Astrocyte (in vitro differentiated cells and primary cell): ENCODE results near the gene VSTM5. TPM values are rescaled to one million over a fixed set of nuclear protein-coding genes. Genes with fewer than 3 reads are reported as not detected.

Experiments
- DNase-seq: peaks from one replicate; pipeline ENCODE4 v3.0.0-alpha.2; 2010; ENCODE audit warnings: low read depth
- FAIRE-seq: peaks from 2 replicates; lab custom pipeline; 2011; peaks lifted over from hg19 to GRCh38; lab: Jason Lieb, UNC
- H2AFZ ChIP-seq: 2 replicates; pipeline ENCODE4 v1.6.0; 2012; ENCODE audit warnings: low read depth, low read length, inconsistent platforms
- H3K27ac ChIP-seq: 2 replicates; pipeline ENCODE4 v1.5.1; 2011; ENCODE audit warnings: low read depth, low read length, inconsistent platforms
- H3K27me3 ChIP-seq: 2 replicates; pipeline ENCODE4 v1.6.0; 2011; ENCODE audit warnings: low read length, inconsistent platforms; ENCODE audit not compliant: insufficient read depth
- H3K36me3 ChIP-seq: 2 replicates; pipeline ENCODE4 v1.5.1; 2011; ENCODE audit warnings: low read length, inconsistent platforms; ENCODE audit not compliant: insufficient read depth
- H3K4me1 ChIP-seq: 2 replicates; pipeline ENCODE4 v1.5.1; 2011; ENCODE audit warnings: low read length, inconsistent platforms; ENCODE audit not compliant: insufficient read depth
- H3K4me2 ChIP-seq: 2 replicates; pipeline ENCODE4 v1.6.0; 2012; ENCODE audit warnings: low read length, inconsistent platforms
- H3K4me3 ChIP-seq: 2 replicates; pipeline ENCODE4 v1.5.1; 2011; ENCODE audit warnings: low read depth, mild to moderate bottlenecking, low read length, inconsistent platforms; ENCODE audit not compliant: insufficient read depth
- H3K79me2 ChIP-seq: 2 replicates; pipeline ENCODE4 v1.6.0; 2012; ENCODE audit warnings: mild to moderate bottlenecking, low read length, inconsistent platforms; ENCODE audit not compliant: insufficient read depth
- H3K9ac ChIP-seq: 2 replicates; pipeline ENCODE4 v1.6.0; 2012; ENCODE audit warnings: mild to moderate bottlenecking, low read length, inconsistent platforms
- H3K9me3 ChIP-seq: 2 replicates; pipeline ENCODE4 v1.5.1; 2012; ENCODE audit warnings: low read depth, mild to moderate bottlenecking, low read length, inconsistent platforms; ENCODE audit not compliant: insufficient read depth
- H4K20me1 ChIP-seq: 2 replicates; pipeline ENCODE4 v1.6.0; 2012; ENCODE audit warnings: low read length, inconsistent platforms; ENCODE audit not compliant: insufficient read depth
- H3K27ac Mint-ChIP-seq: one replicate; pipeline ENCODE4 v1.8.0; 2021; ENCODE audit warnings: mild to moderate bottlenecking, mixed read lengths; ENCODE audit not compliant: unreplicated experiment
- H3K27me3 Mint-ChIP-seq: one replicate; pipeline ENCODE4 v1.8.0; 2021; ENCODE audit warnings: low read depth, mixed read lengths; ENCODE audit not compliant: unreplicated experiment
- H3K36me3 Mint-ChIP-seq: one replicate; pipeline ENCODE4 v1.8.0; 2021; ENCODE audit warnings: low read depth, mixed read lengths; ENCODE audit not compliant: unreplicated experiment
- H3K4me1 Mint-ChIP-seq: one replicate; pipeline ENCODE4 v1.8.0; 2021; ENCODE audit warnings: low read depth, mixed read lengths; ENCODE audit not compliant: unreplicated experiment
- H3K4me3 Mint-ChIP-seq: one replicate; pipeline ENCODE4 v1.8.0; 2021; ENCODE audit warnings: mild to moderate bottlenecking, moderate library complexity, mixed read lengths; ENCODE audit not compliant: unreplicated experiment
- H3K9me3 Mint-ChIP-seq: one replicate; pipeline ENCODE4 v1.8.0; 2021; ENCODE audit warnings: mild to moderate bottlenecking, mixed read lengths; ENCODE audit not compliant: unreplicated experiment
- CTCF ChIP-seq: IDR thresholded peaks from 2 replicates; pipeline ENCODE4 v1.5.1; 2011; ENCODE audit warnings: low read depth, mild to moderate bottlenecking, inconsistent platforms, low read length, moderate library complexity; ENCODE audit not compliant: insufficient read depth
- EZH2 ChIP-seq: IDR thresholded peaks from 2 replicates; pipeline ENCODE4 v1.6.1; 2012; ENCODE audit warnings: mild to moderate bottlenecking, low read length, inconsistent platforms; ENCODE audit not compliant: insufficient read depth
- total RNA-seq: library from RNA; stranded (reverse); gene quantifications from 2 replicates; pipeline ENCODE4 v1.2.1, GENCODE V29; 2021

Gene VSTM5
- total RNA-seq, 1 donor from 2014 or later: 0.45 TPM

- H4K20me1 ChIP-seq: peaks cover 45% of the 10 kb centered on the region
- FAIRE-seq (no peak), DNase-seq (no peak)
- Mint-ChIP-seq H3K4me3 (peak overlapping the region; percentile 99), H3K9me3 (no peaks in the 10 kb centered on the region), H3K27ac (peak overlapping the region; percentile 80), H3K4me1 (peaks cover 22% of the 10 kb centered on the region), H3K36me3 (peaks cover 9% of the 10 kb centered on the region), H3K27me3 (no peaks in the 10 kb centered on the region)
- peak overlapping the region; percentile 98 for H3K27ac ChIP-seq
- H3K79me2 ChIP-seq: peaks cover 59% of the 10 kb centered on the region
- peak overlapping the region; percentile 98 for H3K4me3 ChIP-seq
- peaks cover 10% of the 10 kb centered on the region for H3K36me3 ChIP-seq
- H3K27me3 ChIP-seq: no peaks in the 10 kb centered on the region
- peak overlapping the region; percentile 89 for H3K4me2 ChIP-seq
- no peak for TF ChIP-seq CTCF
- TF ChIP-seq EZH2: no peak
- H2AFZ ChIP-seq: peak overlapping the region; percentile 92
- H3K9ac ChIP-seq: peak overlapping the region; percentile 99
- peaks cover 15% of the 10 kb centered on the region for H3K4me1 ChIP-seq
- no peaks in the 10 kb centered on the region for H3K9me3 ChIP-seq
These were observed 65.5 kb downstream of the VSTM5 start for GRCh38 chr11:93784935-93785360.

DNA sequence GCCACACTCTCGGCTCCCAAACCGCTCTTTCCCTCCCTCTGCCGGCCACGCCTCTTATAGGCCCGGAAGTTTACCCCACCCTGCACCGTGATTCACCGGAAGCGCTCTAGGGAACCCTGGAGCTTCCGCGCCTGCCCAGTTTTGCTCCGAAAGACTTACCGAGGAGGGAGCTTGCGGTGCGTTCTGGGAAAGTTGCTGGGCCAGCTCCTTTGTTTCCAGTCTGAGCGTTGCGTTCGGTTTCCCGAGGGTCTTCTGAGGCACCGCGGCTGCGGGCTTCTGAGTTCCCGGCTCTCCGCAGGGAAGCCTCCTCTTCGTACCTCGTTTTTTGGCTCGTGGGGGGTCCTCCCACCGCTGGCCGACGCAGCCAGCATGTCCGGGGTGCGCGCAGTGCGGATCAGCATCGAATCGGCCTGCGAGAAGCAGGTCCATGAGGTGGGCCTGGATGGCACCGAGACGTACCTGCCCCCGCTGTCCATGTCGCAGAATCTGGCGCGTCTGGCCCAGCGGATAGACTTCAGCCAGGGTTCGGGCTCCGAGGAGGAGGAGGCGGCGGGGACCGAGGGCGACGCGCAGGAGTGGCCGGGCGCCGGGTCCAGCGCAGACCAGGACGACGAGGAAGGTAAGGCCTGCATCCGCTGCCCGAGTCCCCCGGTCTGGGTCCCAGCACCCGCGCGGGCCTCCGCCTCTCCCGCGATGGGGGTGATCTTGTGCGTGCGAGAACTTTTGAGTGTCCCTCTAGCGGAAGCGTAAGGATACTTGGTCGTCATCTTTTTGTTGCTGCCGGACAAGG, 66.1 kb downstream of the VSTM5 start, which contains the start of gene MED17:
Gene MED17, plus strand, starts transcription at position 138 of the 790 bp plus-strand sequence. Its CDS starts 232 bp downstream, at position 370.
- H4K20me1 ChIP-seq: peaks cover 39% of the 10 kb centered on the region
- H3K27me3 ChIP-seq: no peaks in the 10 kb centered on the region
- peak within 1 kb of the TSS; percentile 98 for H3K27ac ChIP-seq
- Mint-ChIP-seq H3K4me1 (peaks cover 22% of the 10 kb centered on the region), H3K27ac (peak within 1 kb of the TSS; percentile 80), H3K36me3 (peaks cover 11% of the 10 kb centered on the region), H3K4me3 (peak within 1 kb of the TSS; percentile 99), H3K27me3 (no peaks in the 10 kb centered on the region), H3K9me3 (no peaks in the 10 kb centered on the region)
- peaks cover 15% of the 10 kb centered on the region for H3K4me1 ChIP-seq
- peaks cover 53% of the 10 kb centered on the region for H3K79me2 ChIP-seq
- FAIRE-seq (peak; percentile 66), DNase-seq (peak; percentile 85)
- peak within 1 kb of the TSS; percentile 92 for H2AFZ ChIP-seq
- TF ChIP-seq EZH2 (no peak), CTCF (peak; percentile 40)
- H3K4me2 ChIP-seq: peak within 1 kb of the TSS; percentile 89
- peak within 1 kb of the TSS; percentile 99 for H3K9ac ChIP-seq
- peak within 1 kb of the TSS; percentile 98 for H3K4me3 ChIP-seq
- no peaks in the 10 kb centered on the region for H3K9me3 ChIP-seq
- peaks cover 6% of the 10 kb centered on the region for H3K36me3 ChIP-seq

- Histone ChIP-seq H3K9me3 (no peaks in the 10 kb centered on the region), H2AFZ (peak overlapping the region; percentile 92), H3K27me3 (no peaks in the 10 kb centered on the region), H3K9ac (peak overlapping the region; percentile 99), H3K79me2 (peaks cover 47% of the 10 kb centered on the region), H3K27ac (peak overlapping the region; percentile 98), H3K4me1 (peaks cover 15% of the 10 kb centered on the region), H3K4me3 (peak overlapping the region; percentile 98), H3K36me3 (peaks cover 2% of the 10 kb centered on the region), H3K4me2 (peak overlapping the region; percentile 89), H4K20me1 (peaks cover 34% of the 10 kb centered on the region)
- TF ChIP-seq CTCF (no peak), EZH2 (no peak)
- Mint-ChIP-seq H3K9me3 (no peaks in the 10 kb centered on the region), H3K4me3 (peak overlapping the region; percentile 99), H3K36me3 (peaks cover 11% of the 10 kb centered on the region), H3K4me1 (peaks cover 22% of the 10 kb centered on the region), H3K27me3 (no peaks in the 10 kb centered on the region), H3K27ac (peak overlapping the region; percentile 80)
- FAIRE-seq (no peak), DNase-seq (no peak)
These were observed 66.7 kb downstream of the VSTM5 start for GRCh38 chr11:93783765-93784144.
